ENCODE measurements around the gene DTYMK. TPM values are rescaled to one million over a fixed set of nuclear protein-coding genes. Genes with fewer than 3 reads are reported as not detected.

DTYMK gene
- total and polyA plus RNA-seq, 2 of the 4 experiments (the other 2 are of a cell fraction): 31.7 to 50.1 TPM

DNA sequence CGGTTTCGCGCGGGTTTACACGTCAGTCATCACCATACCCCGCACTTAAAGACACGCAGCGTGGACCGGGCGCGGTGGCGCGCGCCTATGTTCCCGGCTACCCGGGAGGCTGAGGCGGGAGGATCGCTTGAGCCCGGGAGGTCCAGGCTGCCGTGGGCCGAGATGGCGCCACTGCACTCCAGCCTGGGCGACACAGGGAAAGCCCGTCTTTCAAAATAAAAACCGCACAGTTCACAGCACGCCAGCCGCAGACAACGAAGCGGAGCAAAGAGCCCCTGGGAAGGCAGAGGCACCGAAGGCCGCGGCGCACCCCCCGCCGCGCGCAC lies 328 bp downstream of the DTYMK start:
- WGBS, 2 experiments (ENCODE audit: extremely low coverage in 2 of 2, insufficient read length in 1 of 2): 1% methylated on average over 16 of the region's 37 CpGs; no CpG with 5 or more reads in 1 of the 2 experiments
- Histone ChIP-seq H2AK9ac (replicated peaks; ENCODE audit: low read depth, low read length, poor library complexity) (peak overlapping the region; percentile 89), H4K8ac (ENCODE audit: low read depth in 2 of 2, low read length in 2 of 2) (peak overlapping the region; percentile 38 to 72; a peak in 3 of 4 replicates), H4K5ac (ENCODE audit: low read depth, low read length) (no peak overlapping the region), H2BK120ac (ENCODE audit: low read depth, low read length) (0 out of 2 replicates have a peak overlapping the region, but pooled peaks have one; percentile 3), H3K79me1 (ENCODE audit: low read depth in 1 of 2, low read length in 2 of 2) (peaks cover 40 to 74% of the 10 kb centered on the region in 2 experiments), H3K9ac (ENCODE audit: low read depth, low read length) (peak overlapping the region; percentile 61), H3K18ac (ENCODE audit: low read depth, low read length) (no peak overlapping the region), H4K91ac (ENCODE audit: insufficient read depth, low read depth, low read length) (peak overlapping the region; percentile 74), H4K20me1 (ENCODE audit: insufficient read depth, low read length) (0 out of 2 replicates have a peak, but pooled peaks cover 5% of the 10 kb centered on the region), H3K14ac (replicated peaks; ENCODE audit: low read depth, low read length) (no peak overlapping the region; the same call in 1 of the 2 replicates), H3K23ac (ENCODE audit: low read depth, low read length) (peak overlapping the region; percentile 85), H3K36me3 (ENCODE audit: control insufficient read depth, insufficient read depth, low read length) (peaks cover 21% of the 10 kb centered on the region), H3K4me1 (ENCODE audit: control insufficient read depth, insufficient read depth, low read length) (peaks cover 9% of the 10 kb centered on the region), H3K4me3 (ENCODE audit: insufficient read depth, low read depth, low read length) (peak overlapping the region; percentile 68), H3K4me2 (ENCODE audit: low read depth, low read length) (peak overlapping the region; percentile 95), H2BK15ac (ENCODE audit: low read depth, low read length) (no peak overlapping the region), H2BK20ac (ENCODE audit: low read depth, low read length) (no peak overlapping the region), H3K56ac (ENCODE audit: extremely low read depth, insufficient read depth, low read length) (peak overlapping the region; percentile 75), H3K27me3 (ENCODE audit: control insufficient read depth, insufficient read depth, low read length) (no peaks in the 10 kb centered on the region), H2AK5ac (ENCODE audit: low read depth, low read length) (0 out of 2 replicates have a peak overlapping the region, but pooled peaks have one; percentile 10), H3K9me1 (ENCODE audit: insufficient read depth, low read length) (peaks cover 14% of the 10 kb centered on the region), H3K9me3 (ENCODE audit: control insufficient read depth, insufficient read depth, low read length) (no peaks in the 10 kb centered on the region), H3K27ac (ENCODE audit: insufficient read depth, low read length) (peak overlapping the region; percentile 44; the same call in 1 of the 2 replicates), H2BK5ac (ENCODE audit: low read depth, low read length, poor library complexity, severe bottlenecking) (peak overlapping the region; percentile 6), H3K4ac (ENCODE audit: low read depth, low read length) (peak overlapping the region; percentile 52), H2AFZ (replicated peaks; ENCODE audit: low read length, poor library complexity) (peak overlapping the region; percentile 91)
- peak; percentile 10 for ATAC-seq (ENCODE audit: low read depth)
- no peak for DNase-seq
- intact Hi-C loops (cut with micrococcal nuclease): no loop called here
- ChIA-PET POLR2A (ENCODE audit: unreplicated experiment) (no interaction called here), CTCF (no interaction called here)
- no TSS peak for BruUV-seq (replicated peaks)
- in situ Hi-C loops (cut with MboI; ENCODE audit: low sequenced_read_pairs): no loop called here
- TF ChIP-seq RFX5 (IDR thresholded peaks at IDR 0.05; ENCODE audit: low read depth, low read length) (no peak), BHLHE40 (IDR thresholded peaks at IDR 0.05; ENCODE audit: low read depth, low read length) (no peak), RAD21 (IDR thresholded peaks at IDR 0.05; ENCODE audit: low read length) (no peak), FOS (IDR thresholded peaks at IDR 0.05; ENCODE audit: low read depth, low read length) (no peak), NFE2L2 (IDR thresholded peaks at IDR 0.05; ENCODE audit: low read depth, low read length) (no peak), CEBPB (IDR thresholded peaks at IDR 0.05; ENCODE audit: low read depth, low read length) (no peak), MAFK (IDR thresholded peaks at IDR 0.05; ENCODE audit: low read depth, low read length) (no peak), POLR2A (IDR thresholded peaks at IDR 0.05; ENCODE audit: low read depth, low read length) (no peak), SMC3 (IDR thresholded peaks at IDR 0.05; ENCODE audit: low read depth, low read length) (no peak), RCOR1 (IDR thresholded peaks at IDR 0.05; ENCODE audit: insufficient replicate concordance, low read length) (no peak), MXI1 (IDR thresholded peaks at IDR 0.05; ENCODE audit: borderline replicate concordance, low read depth, low read length) (no peak), CHD1 (IDR thresholded peaks at IDR 0.05; ENCODE audit: low read depth, low read length) (no peak), MAZ (IDR thresholded peaks at IDR 0.05; ENCODE audit: borderline replicate concordance, low read depth, low read length) (no peak)
- TF ChIP-seq, protein P1, sequence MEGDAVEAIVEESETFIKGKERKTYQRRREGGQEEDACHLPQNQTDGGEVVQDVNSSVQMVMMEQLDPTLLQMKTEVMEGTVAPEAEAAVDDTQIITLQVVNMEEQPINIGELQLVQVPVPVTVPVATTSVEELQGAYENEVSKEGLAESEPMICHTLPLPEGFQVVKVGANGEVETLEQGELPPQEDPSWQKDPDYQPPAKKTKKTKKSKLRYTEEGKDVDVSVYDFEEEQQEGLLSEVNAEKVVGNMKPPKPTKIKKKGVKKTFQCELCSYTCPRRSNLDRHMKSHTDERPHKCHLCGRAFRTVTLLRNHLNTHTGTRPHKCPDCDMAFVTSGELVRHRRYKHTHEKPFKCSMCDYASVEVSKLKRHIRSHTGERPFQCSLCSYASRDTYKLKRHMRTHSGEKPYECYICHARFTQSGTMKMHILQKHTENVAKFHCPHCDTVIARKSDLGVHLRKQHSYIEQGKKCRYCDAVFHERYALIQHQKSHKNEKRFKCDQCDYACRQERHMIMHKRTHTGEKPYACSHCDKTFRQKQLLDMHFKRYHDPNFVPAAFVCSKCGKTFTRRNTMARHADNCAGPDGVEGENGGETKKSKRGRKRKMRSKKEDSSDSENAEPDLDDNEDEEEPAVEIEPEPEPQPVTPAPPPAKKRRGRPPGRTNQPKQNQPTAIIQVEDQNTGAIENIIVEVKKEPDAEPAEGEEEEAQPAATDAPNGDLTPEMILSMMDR (conservative IDR thresholded peaks at IDR 0.05; ENCODE audit: low read depth, low read length): no peak
- TF ChIP-seq, protein P2, sequence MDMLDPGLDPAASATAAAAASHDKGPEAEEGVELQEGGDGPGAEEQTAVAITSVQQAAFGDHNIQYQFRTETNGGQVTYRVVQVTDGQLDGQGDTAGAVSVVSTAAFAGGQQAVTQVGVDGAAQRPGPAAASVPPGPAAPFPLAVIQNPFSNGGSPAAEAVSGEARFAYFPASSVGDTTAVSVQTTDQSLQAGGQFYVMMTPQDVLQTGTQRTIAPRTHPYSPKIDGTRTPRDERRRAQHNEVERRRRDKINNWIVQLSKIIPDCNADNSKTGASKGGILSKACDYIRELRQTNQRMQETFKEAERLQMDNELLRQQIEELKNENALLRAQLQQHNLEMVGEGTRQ (IDR thresholded peaks at IDR 0.05; ENCODE audit: low read depth, low read length): no peak
- TF ChIP-seq, protein P3, sequence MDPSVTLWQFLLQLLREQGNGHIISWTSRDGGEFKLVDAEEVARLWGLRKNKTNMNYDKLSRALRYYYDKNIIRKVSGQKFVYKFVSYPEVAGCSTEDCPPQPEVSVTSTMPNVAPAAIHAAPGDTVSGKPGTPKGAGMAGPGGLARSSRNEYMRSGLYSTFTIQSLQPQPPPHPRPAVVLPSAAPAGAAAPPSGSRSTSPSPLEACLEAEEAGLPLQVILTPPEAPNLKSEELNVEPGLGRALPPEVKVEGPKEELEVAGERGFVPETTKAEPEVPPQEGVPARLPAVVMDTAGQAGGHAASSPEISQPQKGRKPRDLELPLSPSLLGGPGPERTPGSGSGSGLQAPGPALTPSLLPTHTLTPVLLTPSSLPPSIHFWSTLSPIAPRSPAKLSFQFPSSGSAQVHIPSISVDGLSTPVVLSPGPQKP (IDR thresholded peaks at IDR 0.05; ENCODE audit: borderline replicate concordance, low read depth, low read length): no peak
- dilution Hi-C loops (cut with HindIII; ENCODE audit: low sequenced_read_pairs, unreplicated experiment): no loop called here
